T-helper 17 cell (primary cell): ENCODE results near the gene RNF145. TPM values are rescaled to one million over a fixed set of nuclear protein-coding genes. Genes with fewer than 3 reads are reported as not detected.
"Not testable (repeated sequence)": the region's sequence is repeated elsewhere in the genome, so short reads cannot be mapped to it uniquely, and the experiment has no call there.

Experiments
- ATAC-seq: fragments of 150-1000 bp; cut with Tn5 transposase; 2 replicates; pipeline ENCODE4 v1.10.0; 2021; ENCODE audit warnings: mild to moderate bottlenecking, moderate library complexity
- DNase-seq, 3 donors: peaks; one replicate each; pipeline versions ENCODE4 v3.0.0 to v3.0.0-alpha.2; 2020 to 2021
- H3K9me3 ChIP-seq: one replicate; pipeline ENCODE4 v1.7.0; 2013; ENCODE audit warnings: low read length, mild to moderate bottlenecking; ENCODE audit not compliant: control insufficient read depth, poor library complexity, severe bottlenecking
- H3K27ac Mint-ChIP-seq: one replicate; pipeline ENCODE4 v1.8.0; 2022; ENCODE audit warnings: mild to moderate bottlenecking, moderate library complexity, mixed read lengths
- H3K27me3 Mint-ChIP-seq: one replicate; pipeline ENCODE4 v1.8.0; 2022; ENCODE audit warnings: mixed read lengths
- H3K36me3 Mint-ChIP-seq: one replicate; pipeline ENCODE4 v1.8.0; 2022; ENCODE audit warnings: low read depth, mixed read lengths
- H3K4me1 Mint-ChIP-seq: one replicate; pipeline ENCODE4 v1.8.0; 2022; ENCODE audit warnings: mild to moderate bottlenecking, mixed read lengths
- H3K4me3 Mint-ChIP-seq: one replicate; pipeline ENCODE4 v1.8.0; 2022; ENCODE audit warnings: mild to moderate bottlenecking, moderate library complexity, mixed read lengths
- total RNA-seq, 4 donors: library from RNA in 2 of 4; stranded (reverse) in 2 of 4; gene quantifications; one replicate each; pipeline ENCODE4 v1.2.3 and lab custom pipeline; 2022 to 2026

The RNF145 gene
- total RNA-seq, 2 donors from 2014 or later: 61.1 to 70.5 TPM

DNA sequence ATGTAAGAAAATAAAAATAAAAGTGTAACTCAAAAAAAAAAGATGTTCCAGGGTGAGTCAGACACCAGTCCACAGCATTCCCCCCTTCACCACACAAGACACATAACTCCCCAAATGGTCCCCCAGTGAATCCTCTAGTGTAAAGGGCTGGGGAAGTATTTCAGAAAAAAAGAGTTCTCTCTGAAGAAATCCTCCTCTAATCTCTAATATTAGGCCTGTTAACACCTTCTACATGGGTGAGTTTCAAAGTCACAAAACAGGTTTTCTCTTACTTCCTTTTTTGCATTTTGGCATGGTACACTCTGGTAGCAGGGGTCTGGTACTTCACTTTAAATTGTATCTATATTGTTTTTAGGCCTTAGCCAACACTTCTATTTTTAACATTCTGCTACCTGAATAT is 28.2 kb downstream of the RNF145 start:
- Mint-ChIP-seq H3K4me3 (peak overlapping the region; percentile 25), H3K27ac (peak overlapping the region; percentile 93)
- DNase-seq: no peak

DNA sequence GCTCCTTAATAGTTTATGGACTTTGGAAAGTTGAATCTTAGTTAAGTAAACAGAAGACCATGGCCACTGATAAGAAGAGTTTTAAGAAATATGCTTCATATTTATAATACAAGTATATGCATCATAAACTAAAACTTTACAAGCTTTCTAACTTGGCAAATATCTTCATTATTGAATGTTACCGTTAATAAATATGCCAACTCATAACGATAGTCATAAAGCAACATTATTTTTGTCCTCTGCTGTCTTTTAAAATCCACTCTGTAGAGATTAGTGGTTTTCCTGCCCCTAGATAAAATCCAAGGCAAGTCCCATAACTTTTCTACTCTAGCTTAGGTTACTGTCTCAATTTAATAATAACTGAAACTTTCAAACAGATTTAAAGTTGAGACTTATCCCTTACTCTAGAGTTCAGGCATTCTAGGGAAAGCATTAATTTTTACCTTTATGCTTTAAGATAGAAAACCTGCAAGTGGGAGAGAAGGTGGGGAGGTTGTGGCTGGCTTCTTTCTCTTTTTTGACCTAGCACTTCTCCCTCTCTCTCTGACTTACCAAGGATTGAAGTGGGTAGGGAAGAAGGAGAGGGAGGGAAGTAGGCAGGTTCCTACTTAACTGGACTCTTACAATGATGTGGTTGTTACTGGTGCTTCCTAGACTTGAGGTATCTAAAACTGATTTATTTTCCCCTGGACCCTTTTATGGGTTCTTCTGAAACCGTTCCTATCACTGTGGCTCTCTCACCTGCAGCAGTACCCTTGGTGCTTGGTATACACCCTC is 29.6 kb downstream of the RNF145 start:
- no peaks in the 10 kb centered on the region for H3K9me3 ChIP-seq
- Mint-ChIP-seq H3K36me3 (peaks cover 2% of the 10 kb centered on the region), H3K27ac (peak overlapping the region; percentile 93), H3K4me3 (no peak overlapping the region), H3K4me1 (peaks cover 40% of the 10 kb centered on the region), H3K27me3 (no peaks in the 10 kb centered on the region)
- ATAC-seq (no peak), DNase-seq (no peak)

More for the DNA sequence above, 28.2 kb downstream of the RNF145 start:
- H3K27me3 Mint-ChIP-seq: no peaks in the 10 kb centered on the region
- H3K4me1 Mint-ChIP-seq: peaks cover 38% of the 10 kb centered on the region
- H3K36me3 Mint-ChIP-seq: peaks cover 3% of the 10 kb centered on the region
- no peaks in the 10 kb centered on the region for H3K9me3 ChIP-seq
- no peak for ATAC-seq

DNA sequence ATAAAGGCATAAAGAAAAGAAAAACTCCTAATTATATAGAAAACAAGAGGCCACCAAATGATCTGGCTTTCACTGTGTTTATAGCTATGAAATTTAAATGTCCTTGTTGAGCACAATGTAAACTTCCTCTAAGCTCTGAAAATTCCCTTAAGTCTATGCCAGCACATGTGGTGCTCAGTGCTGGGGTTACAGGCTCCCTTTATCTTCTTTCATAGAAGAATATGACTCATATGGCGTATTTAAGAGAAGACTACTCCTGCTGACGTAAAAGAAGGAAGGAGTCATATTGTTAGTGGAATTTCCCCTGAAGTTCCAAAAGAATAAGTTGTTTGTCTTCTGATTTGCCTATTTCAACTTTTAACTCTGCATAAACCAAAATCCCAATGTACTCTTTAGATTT is 30.4 kb downstream of the RNF145 start:
- Mint-ChIP-seq H3K4me1 (peaks cover 37% of the 10 kb centered on the region), H3K36me3 (peaks cover 2% of the 10 kb centered on the region), H3K4me3 (no peak overlapping the region), H3K27ac (peak overlapping the region; percentile 93), H3K27me3 (no peaks in the 10 kb centered on the region)
- DNase-seq (peak in 1 of 3 donors; percentile 13), ATAC-seq (peak; percentile 83)
- no peaks in the 10 kb centered on the region for H3K9me3 ChIP-seq

DNA sequence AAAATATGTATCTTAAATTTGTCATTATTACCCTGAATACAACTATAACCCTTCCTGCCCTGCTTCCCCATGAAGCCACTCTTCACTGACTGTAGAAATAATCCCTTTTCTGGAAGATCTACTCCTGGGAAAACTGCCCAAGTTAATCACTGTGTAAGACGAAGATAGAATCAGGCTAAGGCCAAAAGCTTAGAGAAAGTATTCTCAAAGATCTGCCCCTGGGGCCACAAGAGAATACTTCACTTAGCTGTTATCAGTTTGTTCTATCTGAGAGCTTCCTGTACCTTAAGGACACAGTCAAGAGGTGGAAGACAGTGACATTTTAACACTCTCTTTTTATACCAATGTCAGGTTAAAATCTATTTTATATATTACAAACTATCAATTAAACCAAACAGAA is 33.8 kb downstream of the RNF145 start:
- Mint-ChIP-seq H3K27me3 (no peaks in the 10 kb centered on the region), H3K27ac (peak overlapping the region; percentile 63), H3K4me3 (peak overlapping the region; percentile 52), H3K4me1 (peaks cover 29% of the 10 kb centered on the region), H3K36me3 (peaks cover 2% of the 10 kb centered on the region)
- ATAC-seq: peak; percentile 76
- no peaks in the 10 kb centered on the region for H3K9me3 ChIP-seq
- no peak for DNase-seq

DNA sequence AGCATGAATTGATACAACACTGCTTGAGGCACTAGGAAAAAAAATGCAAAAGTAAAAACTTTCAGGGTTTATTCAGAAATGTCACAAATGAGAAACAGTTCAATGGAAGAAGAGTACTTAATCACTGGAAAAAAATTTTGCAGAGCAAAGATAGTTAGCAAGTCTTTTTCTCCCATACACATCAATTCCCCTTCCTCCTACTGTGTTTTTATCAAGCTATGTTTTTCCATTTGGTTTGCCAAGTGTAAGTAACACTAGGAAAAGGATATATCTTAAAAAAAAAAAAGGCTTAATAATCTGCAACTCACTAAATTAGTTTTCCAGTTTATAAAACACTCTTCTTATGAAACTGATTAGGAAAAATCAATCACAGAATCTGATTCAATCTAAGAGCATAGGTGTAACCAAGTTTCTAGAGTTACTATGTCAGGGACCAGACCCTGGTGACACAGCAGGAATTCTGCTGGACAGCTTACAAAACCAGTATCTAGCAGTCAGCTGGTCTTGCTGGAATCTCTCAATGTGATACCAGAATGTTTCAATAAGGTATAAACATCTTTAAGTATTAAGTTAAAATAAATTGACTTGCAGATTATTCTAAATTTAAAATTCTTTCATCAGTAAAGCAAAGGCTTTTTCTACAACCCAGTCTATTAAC is 34.7 kb downstream of the RNF145 start:
- H3K9me3 ChIP-seq: no peaks in the 10 kb centered on the region
- Mint-ChIP-seq H3K4me3 (no peak overlapping the region), H3K36me3 (peaks cover 2% of the 10 kb centered on the region), H3K4me1 (peaks cover 22% of the 10 kb centered on the region), H3K27ac (peak overlapping the region; percentile 63), H3K27me3 (no peaks in the 10 kb centered on the region)
- DNase-seq (no peak), ATAC-seq (no peak)

DNA sequence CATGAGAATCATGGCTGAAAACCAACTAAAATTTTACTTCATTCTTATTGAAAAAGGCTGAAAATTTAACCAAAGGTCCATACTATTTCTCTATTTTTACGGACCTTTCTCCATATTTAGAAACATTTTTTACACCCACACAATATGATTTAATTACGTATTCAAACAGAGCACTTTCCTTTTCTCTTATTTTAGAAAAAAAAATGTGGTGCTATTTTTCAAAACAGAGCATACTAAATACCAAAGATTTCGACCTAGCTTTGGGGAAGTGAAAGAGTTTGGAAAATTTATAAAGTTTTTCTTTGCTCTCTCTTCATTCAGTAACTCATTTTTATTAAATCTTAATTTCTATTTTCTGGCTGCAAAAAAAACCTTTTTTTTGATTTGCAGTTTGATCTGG is 38.1 kb downstream of the RNF145 start:
- no peak for ATAC-seq
- Mint-ChIP-seq H3K36me3 (peaks cover 5% of the 10 kb centered on the region), H3K27ac (peak overlapping the region; percentile 53), H3K4me3 (no peak overlapping the region), H3K4me1 (peaks cover 13% of the 10 kb centered on the region), H3K27me3 (no peaks in the 10 kb centered on the region)
- H3K9me3 ChIP-seq: no peaks in the 10 kb centered on the region
- DNase-seq: no peak

DNA sequence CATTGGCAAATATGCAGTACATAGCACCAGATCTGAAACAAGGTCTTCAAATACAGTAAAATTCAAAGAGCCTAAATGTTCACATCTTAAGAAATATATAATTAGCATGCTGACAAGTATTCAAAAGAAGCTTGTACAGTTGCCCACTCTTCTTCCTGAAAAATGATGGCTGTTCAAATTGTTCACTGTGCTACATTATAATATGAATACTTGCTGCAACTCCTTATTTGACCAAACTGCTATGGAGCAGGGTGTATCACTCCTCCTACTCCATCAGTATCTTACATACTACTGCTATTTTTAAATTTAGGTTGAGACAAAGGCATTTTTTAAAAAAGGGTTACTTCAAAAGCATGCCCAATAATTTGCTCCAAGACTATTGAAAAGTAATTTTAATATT is 39.3 kb downstream of the RNF145 start:
- peaks cover 9% of the 10 kb centered on the region for H3K4me1 Mint-ChIP-seq
- ATAC-seq (no peak), DNase-seq (no peak)
- no peaks in the 10 kb centered on the region for H3K27me3 Mint-ChIP-seq
- H3K36me3 Mint-ChIP-seq: peaks cover 7% of the 10 kb centered on the region
- H3K4me3 Mint-ChIP-seq: no peak overlapping the region
- H3K27ac Mint-ChIP-seq: peak overlapping the region; percentile 54
- H3K9me3 ChIP-seq: no peaks in the 10 kb centered on the region

DNA sequence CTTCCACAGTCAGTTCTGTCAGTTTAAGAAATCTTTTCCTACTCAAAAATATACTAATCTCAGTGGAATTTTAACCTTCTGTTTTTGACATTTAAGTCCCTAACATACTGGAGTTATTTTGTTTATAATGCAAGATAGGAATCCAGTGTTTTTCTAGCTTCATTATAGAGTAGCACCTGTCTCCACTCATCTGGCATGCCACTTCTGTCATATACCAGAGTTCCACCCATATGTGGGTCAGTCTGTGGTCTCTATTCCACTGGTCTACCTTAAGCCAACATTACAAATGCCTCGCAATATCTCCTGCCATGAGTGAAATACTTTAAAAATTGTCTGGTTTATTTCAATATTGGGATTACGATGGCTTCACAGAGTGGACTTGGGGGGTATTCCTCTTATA is 42.9 kb downstream of the RNF145 start:
- no peaks in the 10 kb centered on the region for H3K9me3 ChIP-seq
- peaks cover 16% of the 10 kb centered on the region for H3K4me1 Mint-ChIP-seq
- H3K4me3 Mint-ChIP-seq: no peak overlapping the region
- peaks cover 10% of the 10 kb centered on the region for H3K36me3 Mint-ChIP-seq
- ATAC-seq: no peak
- no peak for DNase-seq
- peak overlapping the region; percentile 76 for H3K27ac Mint-ChIP-seq
- H3K27me3 Mint-ChIP-seq: no peaks in the 10 kb centered on the region

DNA sequence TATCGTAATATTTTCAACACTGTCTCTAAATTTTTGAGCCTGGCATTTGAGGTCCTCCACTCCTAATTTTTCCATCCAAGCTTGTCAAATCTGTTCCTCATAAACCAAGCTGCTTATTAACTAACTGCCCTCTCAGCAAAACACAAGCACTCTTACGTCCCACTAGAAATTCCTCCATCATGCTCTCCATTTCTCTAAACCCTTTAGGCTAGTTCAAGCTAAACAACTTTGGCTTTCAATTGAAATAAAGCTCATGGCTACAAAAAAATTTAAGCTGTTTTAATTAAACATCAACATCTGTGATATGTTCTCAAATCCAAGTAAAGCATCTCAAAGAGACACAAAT is 45.7 kb downstream of the RNF145 start:
- Mint-ChIP-seq H3K27ac (peak overlapping the region; percentile 91), H3K27me3 (no peaks in the 10 kb centered on the region), H3K4me3 (no peak overlapping the region), H3K36me3 (peaks cover 10% of the 10 kb centered on the region), H3K4me1 (peaks cover 16% of the 10 kb centered on the region)
- H3K9me3 ChIP-seq: no peaks in the 10 kb centered on the region
- no peak for ATAC-seq
- DNase-seq: no peak

DNA sequence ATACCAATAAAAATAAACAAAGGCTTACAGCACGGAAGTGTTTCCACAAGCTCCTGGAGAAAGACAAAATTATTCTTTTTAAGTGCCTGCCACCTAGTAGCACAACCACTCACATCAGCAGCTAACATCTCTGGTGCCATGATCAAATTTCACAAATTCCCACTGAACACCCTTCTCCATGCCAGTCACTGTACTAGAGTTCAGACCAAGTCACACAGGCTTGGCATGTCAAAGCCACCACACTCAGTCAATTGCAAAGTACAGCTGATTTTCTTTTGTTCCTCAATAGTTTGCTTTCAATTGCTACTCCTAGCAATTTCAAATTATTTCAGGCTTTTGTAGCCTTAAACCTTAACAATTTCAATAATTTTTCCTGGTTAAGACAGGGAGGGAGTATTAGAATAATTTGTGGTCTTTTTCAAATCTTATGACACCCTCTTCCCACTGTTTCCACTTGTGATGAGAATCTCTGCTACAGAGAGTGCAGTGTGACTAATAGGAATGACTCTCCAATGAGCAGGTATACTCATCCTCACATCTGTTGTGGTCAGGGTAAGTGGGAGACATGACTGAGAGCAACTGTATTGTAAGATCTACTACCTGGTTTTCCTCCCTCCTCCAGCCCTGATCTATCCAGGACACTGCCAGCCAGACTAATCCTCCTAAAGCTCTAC is 46.2 kb downstream of the RNF145 start:
- ATAC-seq: no peak
- no peaks in the 10 kb centered on the region for H3K9me3 ChIP-seq
- H3K36me3 Mint-ChIP-seq: peaks cover 11% of the 10 kb centered on the region
- no peak overlapping the region for H3K4me3 Mint-ChIP-seq
- H3K4me1 Mint-ChIP-seq: peaks cover 17% of the 10 kb centered on the region
- peak overlapping the region; percentile 91 for H3K27ac Mint-ChIP-seq
- DNase-seq: no peak
- H3K27me3 Mint-ChIP-seq: no peaks in the 10 kb centered on the region

DNA sequence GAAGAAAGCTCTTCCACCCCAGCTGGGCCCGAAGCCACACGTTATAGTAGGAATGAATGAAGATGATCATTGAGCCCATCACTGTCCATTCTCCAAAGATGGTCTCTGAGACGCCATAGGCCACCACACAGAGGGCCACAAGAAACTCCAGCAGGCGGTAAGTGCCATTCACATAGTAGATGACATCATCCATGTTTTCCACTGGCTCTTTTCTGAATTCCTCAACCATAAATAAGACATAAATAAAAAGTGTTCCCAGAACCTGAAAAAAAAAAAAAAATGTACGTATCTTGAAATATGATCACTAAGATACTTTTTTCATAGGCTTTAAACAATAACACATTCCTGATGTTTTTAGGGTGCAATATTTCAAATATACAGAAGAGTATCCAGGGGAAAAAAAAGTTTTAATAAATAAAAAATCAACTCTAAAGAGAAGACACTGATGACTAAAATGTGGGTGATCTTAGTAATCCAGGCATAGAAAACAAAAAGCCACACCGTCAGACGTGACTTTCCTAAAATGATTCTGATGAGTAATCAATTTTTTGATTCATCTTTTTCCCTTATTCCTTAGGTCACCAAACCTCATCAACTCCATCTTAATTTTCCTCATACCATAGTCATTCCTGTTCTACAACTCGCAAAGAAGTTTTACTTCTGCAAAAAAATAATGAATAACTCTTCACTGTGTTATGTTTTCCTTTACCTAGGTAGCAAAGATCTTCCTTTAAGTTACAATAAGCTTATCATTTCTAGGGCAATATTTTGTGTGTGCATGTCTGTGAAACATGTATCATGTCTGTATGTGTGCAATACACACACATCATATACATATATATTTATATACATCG is 47.8 kb downstream of the RNF145 start:
- Mint-ChIP-seq H3K4me1 (peaks cover 19% of the 10 kb centered on the region), H3K27me3 (no peaks in the 10 kb centered on the region), H3K4me3 (no peak overlapping the region), H3K27ac (no peak overlapping the region), H3K36me3 (peaks cover 9% of the 10 kb centered on the region)
- ATAC-seq (no peak), DNase-seq (no peak)
- H3K9me3 ChIP-seq: no peaks in the 10 kb centered on the region

DNA sequence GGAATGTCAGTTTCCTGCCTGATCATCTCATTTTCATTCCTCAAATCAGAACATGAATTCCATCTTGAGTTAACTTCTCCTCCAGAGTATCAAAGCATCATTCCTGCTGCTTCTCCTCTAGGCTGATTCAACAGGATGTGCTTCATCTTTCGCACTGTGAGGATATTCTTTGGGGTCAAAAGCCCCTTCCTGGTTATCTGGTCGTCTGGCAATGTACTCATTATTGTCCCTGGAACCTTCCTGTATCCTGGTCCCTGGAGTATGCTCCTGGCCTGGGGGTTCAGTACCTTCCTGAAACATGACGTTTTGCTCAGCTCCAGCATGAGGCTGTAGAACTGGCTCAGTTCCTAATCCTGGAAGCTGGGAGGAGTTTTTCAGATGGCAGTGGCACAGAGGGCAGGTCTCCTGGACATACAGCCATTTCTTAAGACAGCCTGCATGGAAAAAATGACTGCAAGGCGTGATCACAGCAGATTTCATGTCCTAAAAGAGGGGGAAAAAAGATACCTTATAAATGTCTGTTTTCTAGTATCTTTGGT is 50.7 kb downstream of the RNF145 start:
- not testable (repeated sequence) for H3K36me3 Mint-ChIP-seq, DNase-seq, ATAC-seq, H3K4me3 Mint-ChIP-seq, H3K9me3 ChIP-seq, H3K27me3 Mint-ChIP-seq
- Mint-ChIP-seq H3K27ac (peak overlapping the region; percentile 37), H3K4me1 (peaks cover 16% of the 10 kb centered on the region)
